ENCODE data around the gene CKM. TPM values are rescaled to one million over a fixed set of nuclear protein-coding genes. Genes with fewer than 3 reads are reported as not detected.

CKM gene
- total and polyA plus RNA-seq, 7 donors = 0.48 to 14.4 (median 0.83) TPM

GRCh38 chr19:45322311-45322710, 364 bp downstream of the CKM start:
- Histone ChIP-seq H3K9me3 (no peaks in the 10 kb centered on the region), H3K27ac (peak overlapping the region; percentile 71 to 83 (median 79)), H3K4me3 (no peak overlapping the region), H3K36me3 (no peaks in the 10 kb centered on the region), H3K27me3 (peaks cover 4 to 11% (median 5%) of the 10 kb centered on the region in 3 donors), H3K4me1 (peaks cover 0 to 40% (median 37%) of the 10 kb centered on the region in 4 donors)
- intact Hi-C loops (cut with DNase I) = no loop called here
- TF ChIP-seq CTCF (IDR thresholded peaks at IDR 0.05) (no peak), EP300 (IDR thresholded peaks at IDR 0.05) (no peak), POLR2A (IDR thresholded peaks at IDR 0.05) (no peak), POLR2AphosphoS5 (IDR thresholded peaks at IDR 0.05) (no peak)
- 30 to 45% methylated on average over 11 of the region's 11 CpGs for WGBS, 2 donors
- DNase-seq = no peak

- WGBS, 2 donors = 45 to 55% methylated on average over 7 of the region's 7 CpGs
- intact Hi-C loops (cut with DNase I) = no loop called here
- peaks cover 4 to 11% (median 5%) of the 10 kb centered on the region in 3 donors for H3K27me3 ChIP-seq
- H3K9me3 ChIP-seq = no peaks in the 10 kb centered on the region
- no peaks in the 10 kb centered on the region for H3K36me3 ChIP-seq
- peaks cover 0 to 40% (median 37%) of the 10 kb centered on the region in 4 donors for H3K4me1 ChIP-seq
- DNase-seq = no peak
- H3K27ac ChIP-seq = peak overlapping the region in 3 of 4 donors; percentile 76 to 83 (median 82)
- no peak overlapping the region for H3K4me3 ChIP-seq
- TF ChIP-seq EP300 (IDR thresholded peaks at IDR 0.05) (no peak), POLR2A (IDR thresholded peaks at IDR 0.05) (no peak), CTCF (IDR thresholded peaks at IDR 0.05) (no peak), POLR2AphosphoS5 (IDR thresholded peaks at IDR 0.05) (no peak)
Measured at GRCh38 chr19:45321848-45322247, 827 bp downstream of the CKM start.

GRCh38 chr19:45320997-45321775, 1.5 kb downstream of the CKM start:
- Histone ChIP-seq H3K9me3 (no peaks in the 10 kb centered on the region), H3K27me3 (peaks cover 4 to 11% (median 5%) of the 10 kb centered on the region in 3 donors), H3K36me3 (no peaks in the 10 kb centered on the region), H3K4me3 (no peak overlapping the region), H3K27ac (peak overlapping the region in 3 of 4 donors; percentile 76 to 83 (median 82)), H3K4me1 (peaks cover 0 to 36% (median 32%) of the 10 kb centered on the region in 4 donors)
- no peak for DNase-seq
- TF ChIP-seq POLR2AphosphoS5 (IDR thresholded peaks at IDR 0.05) = no peak
- TF ChIP-seq CTCF (IDR thresholded peaks at IDR 0.05) = no peak
- TF ChIP-seq EP300 (IDR thresholded peaks at IDR 0.05) = no peak
- no peak for TF ChIP-seq POLR2A (IDR thresholded peaks at IDR 0.05)
- intact Hi-C loops (cut with DNase I) = no loop called here
- 68 to 86% methylated on average over 12 of the region's 12 CpGs for WGBS, 2 donors

- Histone ChIP-seq H3K4me3 (no peak overlapping the region), H3K36me3 (no peaks in the 10 kb centered on the region), H3K4me1 (peaks cover 0 to 2% (median 0%) of the 10 kb centered on the region in 4 donors), H3K27ac (no peak overlapping the region), H3K9me3 (no peaks in the 10 kb centered on the region), H3K27me3 (no peaks in the 10 kb centered on the region)
- no peak for DNase-seq
- 66 to 73% methylated on average over 21 of the region's 21 CpGs for WGBS, 2 donors
- intact Hi-C loops (cut with DNase I) = no loop called here
- no peak for TF ChIP-seq POLR2A (IDR thresholded peaks at IDR 0.05)
- no peak for TF ChIP-seq POLR2AphosphoS5 (IDR thresholded peaks at IDR 0.05)
- no peak for TF ChIP-seq EP300 (IDR thresholded peaks at IDR 0.05)
- TF ChIP-seq CTCF (IDR thresholded peaks at IDR 0.05) = no peak
Measured at GRCh38 chr19:45315304-45315703, 7.4 kb downstream of the CKM start.

All from sigmoid colon (tissue), 7 donors.